NT2/D1 (cell line): Measurements from ENCODE around the gene DOCK3.

Experiments used
- SUZ12 ChIP-seq: IDR thresholded peaks from 2 replicates; pipeline ENCODE4 v1.6.1; 2011; ENCODE audit not compliant: insufficient read length, insufficient read depth; ENCODE audit errors: extremely low read depth
- YY1 ChIP-seq: IDR thresholded peaks from 2 replicates; pipeline ENCODE4 v1.6.1; 2011; ENCODE audit not compliant: insufficient read length, insufficient read depth

DNA sequence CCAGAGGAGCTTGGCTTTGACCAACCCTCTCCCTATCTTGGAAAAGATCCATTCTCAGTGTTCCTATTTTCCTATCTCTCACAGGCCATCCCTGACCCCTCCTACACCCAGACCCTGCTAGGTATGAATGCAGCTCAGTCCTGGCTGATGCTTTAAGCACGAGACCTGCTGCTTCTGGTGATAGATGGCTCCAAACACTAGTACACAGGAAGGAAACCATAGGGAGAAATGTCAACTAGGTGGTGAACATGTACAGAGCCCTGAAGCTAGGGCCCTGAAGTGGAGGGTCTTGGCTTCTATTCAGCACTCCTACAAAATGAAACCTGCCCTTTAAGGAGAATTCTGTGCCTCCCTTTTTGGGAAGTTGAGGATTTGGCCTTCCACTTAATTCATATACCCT lies 662.9 kb downstream of the DOCK3 start:
- TF ChIP-seq YY1 = no peak
- TF ChIP-seq SUZ12 = no peak
